Measurements from ENCODE around the gene MYO16.

The MYO16 gene

GRCh38 chr13:108812661-108813060 lies 183.2 kb downstream of the MYO16 start:
- DNase-seq = no peak

- DNase-seq = no peak
Measured at GRCh38 chr13:108813587-108814170, 184.3 kb downstream of the MYO16 start.

- DNase-seq = no peak
Measured at GRCh38 chr13:108816375-108816774, 187.0 kb downstream of the MYO16 start.

- no peak for DNase-seq
Measured at GRCh38 chr13:108827646-108828045, 198.2 kb downstream of the MYO16 start.

GRCh38 chr13:108828086-108828815 lies 198.8 kb downstream of the MYO16 start:
- no peak for DNase-seq

- no peak for DNase-seq
Measured at GRCh38 chr13:108830916-108831315, 201.5 kb downstream of the MYO16 start.

GRCh38 chr13:108833531-108833930 lies 204.1 kb downstream of the MYO16 start:
- DNase-seq = no peak

- no peak for DNase-seq
Measured at GRCh38 chr13:108834193-108834592, 204.8 kb downstream of the MYO16 start.

GRCh38 chr13:108835083-108835482 lies 205.7 kb downstream of the MYO16 start:
- no peak for DNase-seq

- DNase-seq = no peak
Measured at GRCh38 chr13:108850691-108851090, 221.3 kb downstream of the MYO16 start.

GRCh38 chr13:108851660-108852059 lies 222.2 kb downstream of the MYO16 start:
- no peak for DNase-seq

GRCh38 chr13:108853031-108853430 lies 223.6 kb downstream of the MYO16 start:
- no peak for DNase-seq

- no peak for DNase-seq
Measured at GRCh38 chr13:108855737-108856387, 226.5 kb downstream of the MYO16 start.

- no peak for DNase-seq
Measured at GRCh38 chr13:108858676-108859075, 229.3 kb downstream of the MYO16 start.

- no peak for DNase-seq
Measured at GRCh38 chr13:108859197-108860012, 230.0 kb downstream of the MYO16 start.

GRCh38 chr13:108860418-108860817 lies 231.0 kb downstream of the MYO16 start:
- no peak for DNase-seq

- DNase-seq = no peak
Measured at GRCh38 chr13:108877300-108877699, 247.9 kb downstream of the MYO16 start.

- no peak for DNase-seq
Measured at GRCh38 chr13:108878732-108879131, 249.3 kb downstream of the MYO16 start.

GRCh38 chr13:108889324-108889984 lies 260.0 kb downstream of the MYO16 start:
- no peak for DNase-seq

GRCh38 chr13:108895220-108895704 lies 265.9 kb downstream of the MYO16 start:
- peak; percentile 29 for DNase-seq

- no peak for DNase-seq
Measured at GRCh38 chr13:108897955-108898354, 268.5 kb downstream of the MYO16 start.

- no peak for DNase-seq
Measured at GRCh38 chr13:108902405-108903155, 273.2 kb downstream of the MYO16 start.

Measured in NCI-H748 treated with DMSO at 0.1 percent for 48 hours (cell line).